ENCODE results near the gene DCAF7.

DCAF7 gene

DNA sequence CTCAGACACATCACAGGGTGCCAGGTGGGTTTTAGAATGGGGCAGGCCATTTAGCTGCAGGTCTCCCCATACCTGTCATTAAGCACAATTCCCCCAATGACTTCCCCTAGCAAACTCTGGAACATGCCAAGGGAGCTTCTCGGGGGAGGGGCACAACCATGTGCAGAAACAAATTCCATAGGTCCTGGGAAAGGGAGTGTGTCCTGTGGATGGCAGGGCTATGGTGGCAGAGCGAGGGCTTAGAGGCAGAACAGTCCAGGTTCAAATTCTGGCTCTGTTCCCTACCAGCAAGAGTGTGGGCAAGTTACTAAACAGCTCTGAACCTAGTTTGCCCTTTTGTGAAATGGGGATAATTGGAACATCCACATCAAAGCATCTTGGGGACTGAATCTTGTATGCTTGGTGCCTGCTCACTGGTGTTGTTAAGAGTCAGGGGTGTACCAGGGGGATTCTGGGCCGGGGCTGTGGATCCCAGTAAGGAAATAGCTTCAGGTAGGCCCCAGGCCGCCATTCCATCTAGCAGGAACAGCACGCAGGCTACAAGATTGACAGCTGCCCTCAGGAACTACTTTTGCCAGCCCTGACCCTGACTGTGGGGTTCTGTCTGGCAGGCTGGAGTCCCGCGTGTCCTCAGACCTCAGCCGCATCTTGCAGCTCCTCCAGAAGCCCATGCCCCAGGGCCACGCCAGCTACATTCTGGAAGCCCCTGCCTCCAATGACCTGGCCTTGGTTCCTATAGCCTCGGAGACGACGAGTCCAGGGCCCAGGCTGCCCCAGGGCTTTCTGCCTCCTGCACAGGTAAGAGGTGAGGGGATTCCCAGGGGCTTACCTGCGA lies 5.6 kb upstream of the DCAF7 start:
- no peak for DNase-seq (ENCODE audit: low spot score)

DNA sequence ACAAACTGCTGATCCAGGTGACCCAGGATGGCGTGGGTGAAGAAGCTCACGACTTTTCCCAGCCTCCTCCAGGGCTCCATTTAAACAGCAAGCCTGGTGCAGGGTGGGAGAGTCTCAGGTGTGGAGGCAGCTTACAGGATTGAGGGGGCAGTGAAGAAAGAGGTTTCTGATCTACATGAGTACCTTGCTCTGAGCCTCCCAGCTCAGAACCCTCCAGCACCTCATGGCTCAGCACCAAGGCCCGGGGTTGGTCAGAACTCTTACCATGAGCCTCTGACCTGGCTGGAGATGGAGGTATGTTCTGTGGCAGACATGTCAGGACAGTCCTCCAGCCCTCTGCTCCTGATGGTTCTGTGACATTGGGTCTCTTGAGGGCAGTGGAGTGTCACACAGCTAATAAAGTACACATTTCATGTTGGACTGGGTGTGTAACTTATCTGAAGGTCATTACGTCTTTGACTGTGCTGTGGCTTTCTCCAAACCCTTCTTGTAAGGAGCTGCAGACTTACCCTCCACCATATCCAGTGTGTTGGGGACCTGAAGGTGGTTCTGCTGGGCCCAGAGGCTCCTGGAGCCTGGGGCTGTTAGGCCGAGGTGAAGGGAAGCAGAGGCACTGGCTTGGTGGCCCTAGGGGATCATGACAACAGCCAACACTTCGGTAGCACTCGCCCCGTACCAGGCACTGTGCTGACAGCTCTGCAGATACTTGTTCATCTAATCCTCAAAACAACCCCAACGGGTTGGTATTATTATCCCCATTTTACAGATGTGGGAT lies 3.8 kb upstream of the DCAF7 start:
- no peak for DNase-seq (ENCODE audit: low spot score)

DNA sequence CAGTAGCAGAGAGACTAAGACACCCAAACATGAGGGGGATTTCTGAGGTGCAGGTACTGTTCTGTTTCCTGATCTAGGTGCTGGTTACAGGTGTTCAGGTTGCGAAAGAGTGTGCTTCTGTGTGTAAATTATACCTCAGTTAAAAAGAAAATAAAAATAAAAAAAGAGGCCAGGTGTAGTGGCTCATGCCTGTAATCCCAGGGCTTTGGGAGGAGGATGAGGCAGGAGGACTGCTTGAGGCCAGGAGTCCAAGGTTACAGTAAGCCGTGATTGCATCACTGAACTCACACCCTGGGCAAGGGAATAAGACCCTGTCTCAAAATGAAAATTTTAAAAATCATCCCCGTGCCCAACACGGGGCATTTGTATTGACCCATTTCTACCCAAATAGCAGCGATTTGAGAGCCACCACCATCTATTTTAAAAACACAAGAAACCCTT lies 3.2 kb upstream of the DCAF7 start:
- DNase-seq (ENCODE audit: low spot score), result no peak

DNA sequence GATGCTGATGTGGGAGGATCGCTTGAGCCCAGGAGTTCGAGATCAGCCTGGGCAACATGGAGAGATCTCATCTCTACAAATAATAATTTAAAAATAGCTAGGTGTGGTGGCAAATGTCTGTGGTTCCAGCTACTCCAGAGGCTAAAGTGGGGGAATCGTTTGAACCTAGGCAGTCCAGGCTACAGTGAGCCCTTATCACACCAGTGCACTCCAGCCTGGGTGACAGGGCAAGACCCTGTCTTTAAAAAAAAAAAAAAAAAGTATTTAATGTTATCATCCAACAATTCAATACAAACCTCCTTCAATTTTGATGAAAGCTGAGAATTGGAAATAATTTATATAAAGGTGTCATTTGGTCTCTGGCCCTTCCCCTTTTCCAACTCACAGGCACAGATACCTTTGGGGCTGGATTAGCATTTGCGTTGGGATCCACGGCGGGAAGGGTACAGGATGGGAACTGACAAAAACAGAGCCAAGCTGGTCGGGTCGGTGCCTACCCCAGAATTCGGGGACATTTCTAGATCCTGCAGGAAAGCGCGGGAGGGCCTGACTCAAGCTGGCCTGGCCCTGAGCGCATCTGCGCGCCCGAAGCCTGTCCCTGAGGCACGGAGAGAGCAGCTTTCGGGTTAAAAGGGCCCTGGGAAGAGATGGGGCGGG lies 860 bp upstream of the DCAF7 start:
- DNase-seq (ENCODE audit: low spot score), result no peak

DNA sequence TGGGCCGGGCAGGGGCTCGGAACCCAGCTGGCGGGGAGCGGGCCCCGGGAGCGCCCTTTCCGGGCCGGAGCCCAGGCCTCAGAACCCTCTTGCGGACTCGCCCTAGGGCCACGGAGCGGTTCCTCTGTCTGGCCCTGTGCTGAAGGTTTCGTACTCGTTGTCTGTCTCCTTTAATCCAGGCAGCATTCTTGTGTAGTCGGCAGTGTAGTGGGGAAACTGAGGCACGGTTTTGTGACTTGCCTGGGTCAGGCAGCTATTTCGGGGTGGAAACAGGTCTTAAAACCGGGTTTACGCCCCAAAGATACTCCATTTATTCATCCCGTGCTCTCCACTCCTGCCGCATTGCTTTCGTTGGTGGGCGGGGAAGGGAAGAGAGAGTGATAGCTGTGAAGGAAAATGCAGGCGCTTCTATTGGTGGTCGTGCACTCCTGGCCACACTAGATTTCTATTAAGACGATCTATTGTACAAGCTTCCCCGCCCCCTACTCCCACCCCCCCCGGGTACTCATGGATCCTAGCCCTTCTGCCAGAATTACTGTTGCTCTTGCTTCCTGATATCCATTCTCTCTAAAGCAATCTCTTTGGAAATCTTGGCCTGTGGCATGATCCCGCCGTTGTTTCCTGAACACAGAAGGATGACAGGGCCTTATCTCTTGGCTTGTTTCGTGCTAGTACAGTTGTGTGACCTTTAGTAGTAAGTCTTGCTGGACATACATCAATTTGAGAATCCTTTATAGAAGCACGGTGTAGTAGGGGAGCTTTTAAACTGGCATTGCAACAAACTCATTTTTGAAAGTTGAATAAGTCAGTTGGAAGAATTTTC lies 751 bp downstream of the DCAF7 start:
- DNase-seq (ENCODE audit: low spot score), result peak; percentile 9

DNA sequence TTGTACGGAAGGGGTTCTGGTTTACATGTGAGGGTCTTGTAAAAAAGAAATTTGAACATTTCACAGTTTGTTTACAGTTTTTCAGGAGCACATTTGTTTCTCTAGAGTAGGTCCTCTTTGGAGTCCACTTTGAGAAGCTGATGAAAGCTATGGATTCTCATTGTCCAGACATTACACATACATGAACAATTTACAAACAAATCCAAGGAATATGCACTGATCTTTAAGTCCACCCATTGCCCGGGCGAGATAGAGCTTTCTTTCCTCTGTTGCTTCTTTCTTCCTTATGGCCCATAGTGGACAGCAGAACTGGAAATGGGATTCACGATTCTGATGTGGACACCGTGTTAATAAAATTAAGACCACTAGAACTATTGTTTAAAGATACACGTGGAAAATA lies 1.9 kb downstream of the DCAF7 start:
- DNase-seq (ENCODE audit: low spot score), result no peak

DNA sequence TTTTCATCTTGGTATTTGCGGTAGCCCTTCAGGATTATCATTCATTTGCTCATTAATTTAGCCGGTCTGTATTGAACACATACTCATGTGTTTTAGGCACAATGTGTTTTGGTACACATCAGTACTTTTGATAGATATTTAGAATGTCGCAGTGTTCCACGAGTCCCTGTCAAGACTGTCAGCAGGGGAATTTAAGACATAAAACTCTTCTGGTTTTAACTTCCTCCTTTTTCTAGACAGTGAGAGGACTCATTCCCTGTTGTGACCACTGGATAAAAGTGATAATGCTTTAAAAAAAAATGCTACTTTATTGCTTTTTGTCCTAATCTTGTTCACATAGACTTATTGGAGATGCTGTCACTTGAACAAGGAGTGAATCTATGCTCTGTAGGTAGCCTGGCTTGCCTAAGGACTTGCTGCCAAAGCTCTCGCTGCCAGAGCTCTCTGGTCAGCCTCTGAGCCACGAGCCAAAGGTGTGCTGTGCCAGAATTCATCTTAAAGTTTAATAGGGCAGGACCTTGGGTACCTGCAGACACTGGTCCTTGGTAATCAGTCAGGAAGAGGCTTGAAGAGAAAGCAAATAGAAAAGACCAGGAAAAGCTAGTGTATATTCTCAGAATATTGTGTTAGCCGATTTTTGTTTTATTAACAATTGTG lies 5.4 kb downstream of the DCAF7 start:
- no peak for DNase-seq (ENCODE audit: low spot score)

DNA sequence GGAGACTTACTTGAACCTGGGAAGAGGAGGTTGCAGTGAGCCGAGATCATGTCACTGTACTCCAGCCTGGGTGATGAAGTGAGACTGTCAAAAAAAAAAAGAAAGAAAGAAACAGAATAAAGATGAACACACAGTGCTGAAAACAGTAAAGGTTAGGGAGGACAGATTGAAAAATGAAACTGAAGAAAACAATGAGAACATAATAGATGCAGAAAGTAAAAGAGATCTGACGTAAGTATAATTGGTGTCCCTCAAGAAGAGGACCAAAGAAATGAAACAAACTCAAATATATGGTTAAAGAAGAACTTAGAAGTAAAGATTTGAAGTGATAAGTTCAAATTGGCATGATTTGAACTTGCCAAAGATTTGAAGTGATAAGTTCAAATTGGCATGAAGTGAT lies 7.1 kb downstream of the DCAF7 start:
- no peak for DNase-seq (ENCODE audit: low spot score)

DNA sequence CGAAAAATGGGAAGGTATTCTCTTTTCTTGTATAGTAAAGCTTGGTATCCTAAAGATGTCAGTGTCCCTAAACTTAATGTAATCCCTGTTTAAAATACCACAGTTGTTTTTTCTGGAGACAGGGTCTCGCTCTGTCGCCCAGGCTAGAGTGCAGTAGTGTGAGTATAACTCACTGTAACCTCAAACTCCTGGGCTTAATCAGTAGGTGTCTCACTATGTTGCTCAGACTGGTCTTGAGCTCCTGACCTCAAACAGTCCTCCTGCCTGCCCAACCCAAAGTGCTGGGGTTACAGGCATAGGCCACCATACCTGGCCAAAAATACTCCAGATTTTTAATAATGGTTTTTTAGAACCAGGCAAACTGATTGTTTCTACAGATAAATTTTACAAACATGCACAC lies 8.2 kb downstream of the DCAF7 start:
- no peak for DNase-seq (ENCODE audit: low spot score)

DNA sequence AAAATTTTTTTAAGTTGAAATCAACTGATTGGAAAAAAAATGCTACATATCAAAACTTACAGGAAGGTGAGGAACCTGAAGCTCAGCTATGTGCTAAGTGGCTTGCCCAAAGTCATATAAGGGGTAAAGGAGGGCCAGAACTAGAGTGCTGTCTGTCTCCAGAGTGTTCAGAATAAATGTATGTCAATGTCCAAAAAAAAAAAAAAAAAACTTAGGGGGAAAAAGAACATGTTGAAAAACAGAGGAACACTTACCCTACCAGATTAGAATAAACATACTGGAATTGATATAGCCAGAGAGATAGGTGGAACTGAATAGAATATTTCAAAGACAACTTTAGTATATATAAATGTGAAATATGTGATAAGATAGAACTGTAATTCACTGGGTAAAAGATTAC lies 11.5 kb downstream of the DCAF7 start:
- no peak for DNase-seq (ENCODE audit: low spot score)

DNA sequence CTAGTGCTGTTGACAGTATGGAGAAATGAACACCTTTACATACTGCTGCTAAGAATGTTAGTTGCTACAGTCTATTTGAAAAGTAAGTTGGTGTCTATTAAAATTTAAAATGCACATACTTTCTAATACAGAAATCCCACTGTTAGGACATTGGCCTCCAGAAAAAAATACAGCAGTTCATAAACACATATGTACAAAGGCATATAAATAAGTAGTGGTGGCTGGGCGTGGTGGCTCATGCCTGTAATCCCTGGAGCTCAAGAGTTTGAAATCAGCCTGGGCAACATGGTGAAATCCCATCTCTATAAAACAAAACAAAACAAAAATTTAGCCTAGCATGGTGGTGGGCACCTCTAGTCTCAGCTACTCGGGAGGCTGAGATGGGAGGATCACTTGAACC lies 13.1 kb downstream of the DCAF7 start:
- no peak for DNase-seq (ENCODE audit: low spot score)

DNA sequence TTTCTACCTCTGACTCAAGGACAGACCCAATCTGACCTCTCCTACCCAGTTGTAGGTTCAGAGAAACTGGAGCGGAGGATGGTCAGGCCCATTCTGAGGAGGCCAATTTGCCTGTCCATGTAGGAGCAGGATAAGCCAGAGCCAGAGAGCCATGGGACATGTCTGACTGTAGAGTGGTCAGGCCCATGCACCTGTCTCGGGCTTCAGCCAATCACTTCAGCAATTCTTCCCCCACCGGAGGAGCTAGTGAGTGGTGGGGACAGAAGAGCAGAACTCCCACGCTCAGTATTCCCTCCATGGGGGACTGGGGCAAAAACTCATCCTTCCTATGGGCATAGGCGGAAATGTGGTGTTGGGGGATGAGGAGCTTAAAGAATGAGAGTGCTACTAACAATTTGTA lies 14.3 kb downstream of the DCAF7 start:
- DNase-seq (ENCODE audit: low spot score), result no peak

DNA sequence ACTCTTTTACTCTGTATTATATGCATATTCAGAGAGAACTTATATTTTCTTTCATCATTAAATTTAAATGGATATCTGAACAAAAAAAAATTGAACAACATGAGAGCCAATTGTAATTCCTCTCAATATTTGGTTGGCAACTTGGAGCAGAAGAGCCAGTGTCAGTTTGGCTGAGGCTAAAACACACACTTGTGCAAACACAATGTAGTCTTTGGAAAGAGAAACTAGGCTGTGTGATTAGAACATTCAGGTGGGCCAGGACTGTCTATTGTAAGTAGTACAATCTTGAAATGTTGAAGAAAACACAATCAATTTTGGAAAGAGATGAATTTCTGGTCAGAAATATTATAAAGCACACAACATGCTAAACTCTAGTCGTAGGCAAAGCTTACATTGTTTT lies 17.0 kb downstream of the DCAF7 start:
- no peak for DNase-seq (ENCODE audit: low spot score)

DNA sequence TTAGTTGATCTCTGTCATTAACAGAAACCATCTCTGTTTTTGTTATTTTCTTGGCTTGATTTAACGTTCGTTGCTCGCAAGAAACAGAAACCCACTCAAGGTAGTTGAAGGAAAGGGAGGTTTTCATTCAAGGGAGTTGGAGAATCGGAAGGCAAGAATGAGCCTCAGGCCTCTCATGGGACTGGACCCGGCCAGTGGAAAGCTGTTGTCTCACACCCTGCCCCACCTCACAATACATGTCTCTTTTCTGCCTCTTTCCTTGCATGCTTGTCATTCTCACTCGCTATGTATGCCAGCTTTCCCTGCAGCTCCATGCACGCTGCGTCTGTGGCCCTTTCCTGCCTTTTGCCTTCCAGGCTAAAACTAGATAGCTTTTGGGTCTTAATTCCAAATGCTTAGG lies 18.3 kb downstream of the DCAF7 start:
- DNase-seq (ENCODE audit: low spot score), result no peak

DNA sequence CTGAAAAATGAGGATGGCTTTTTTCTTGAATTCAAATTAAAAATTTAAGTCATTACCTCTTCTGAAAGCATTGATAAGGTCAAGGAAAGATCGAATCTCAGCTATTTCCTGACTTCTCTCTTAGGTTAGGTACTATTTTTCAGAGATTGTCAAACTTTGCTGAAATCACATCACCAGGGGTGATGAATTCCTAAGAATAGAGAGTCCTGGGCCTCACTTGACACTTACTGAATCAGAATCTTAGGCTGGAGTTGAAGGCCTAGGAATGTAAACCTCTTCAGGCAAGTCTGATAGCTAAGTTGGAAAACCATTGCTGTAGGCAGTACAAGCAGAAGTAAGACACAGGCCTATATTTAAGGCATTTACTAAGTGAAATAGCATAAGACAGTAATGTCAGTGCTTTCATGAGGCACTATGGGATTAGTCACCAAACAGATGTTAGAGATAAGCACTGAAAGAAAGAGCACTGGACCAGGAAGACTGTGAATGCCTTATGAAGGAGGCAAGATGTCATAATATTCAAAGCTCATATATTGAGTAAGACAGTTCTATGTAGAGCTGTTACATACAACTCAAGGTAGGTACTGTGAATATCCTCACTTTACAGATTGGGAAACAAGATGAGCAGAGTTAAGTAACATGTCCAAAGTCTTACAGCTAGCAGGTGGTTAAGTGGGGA lies 21.5 kb downstream of the DCAF7 start:
- DNase-seq (ENCODE audit: low spot score), result no peak

DNA sequence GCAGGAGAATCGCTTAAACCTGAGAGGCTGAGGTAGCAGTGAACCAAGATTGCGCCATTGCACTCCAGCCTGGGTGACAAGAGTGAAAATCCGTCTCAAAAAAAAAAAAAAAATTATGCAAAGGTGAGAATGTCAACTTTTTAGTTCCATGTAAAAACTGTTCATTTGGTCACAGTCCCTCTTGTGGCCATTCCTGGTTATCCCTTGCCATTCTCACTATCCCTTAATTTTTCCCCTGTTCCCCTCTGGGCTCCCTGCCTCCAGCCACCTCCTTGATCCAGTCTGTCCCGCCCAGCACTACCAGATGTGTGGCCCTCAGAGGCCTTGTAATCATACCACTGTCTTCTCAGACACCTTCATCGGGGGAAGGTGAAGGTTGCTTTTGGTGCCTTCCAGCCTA lies 23.4 kb downstream of the DCAF7 start:
- no peak for DNase-seq (ENCODE audit: low spot score)

DNA sequence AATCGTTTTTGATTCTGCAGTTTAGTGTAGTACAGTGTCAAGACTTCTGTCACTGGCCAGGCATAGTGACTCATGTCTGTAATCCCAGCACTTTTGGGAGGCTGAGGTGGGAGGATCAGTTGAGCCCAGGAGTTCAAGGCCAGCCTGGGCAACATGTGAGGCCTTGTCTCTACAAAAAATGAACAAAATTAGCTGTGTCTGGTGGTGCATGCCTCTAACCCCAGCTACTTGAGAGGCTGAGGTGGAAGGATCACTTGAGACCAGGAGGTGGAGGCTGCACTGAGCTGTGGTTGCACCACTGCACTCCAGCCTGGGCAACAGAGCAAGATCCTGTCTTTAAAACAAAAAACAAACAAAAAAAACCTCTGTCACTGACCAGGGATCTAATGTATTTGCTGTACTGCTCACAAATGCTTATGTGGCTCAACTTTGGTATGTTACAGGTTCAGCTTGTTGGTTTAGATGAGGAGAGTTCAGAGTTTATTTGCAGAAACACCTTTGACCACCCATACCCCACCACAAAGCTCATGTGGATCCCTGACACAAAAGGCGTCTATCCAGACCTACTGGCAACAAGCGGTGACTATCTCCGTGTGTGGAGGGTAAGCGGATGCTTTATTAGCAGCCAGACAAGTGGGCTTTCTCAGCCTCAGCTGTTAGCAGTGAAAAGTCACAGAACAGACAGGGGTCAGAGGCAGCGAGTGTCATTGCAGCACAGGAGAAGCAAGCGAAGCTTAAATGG lies 27.9 kb downstream of the DCAF7 start:
- DNase-seq (ENCODE audit: low spot score), result no peak

DNA sequence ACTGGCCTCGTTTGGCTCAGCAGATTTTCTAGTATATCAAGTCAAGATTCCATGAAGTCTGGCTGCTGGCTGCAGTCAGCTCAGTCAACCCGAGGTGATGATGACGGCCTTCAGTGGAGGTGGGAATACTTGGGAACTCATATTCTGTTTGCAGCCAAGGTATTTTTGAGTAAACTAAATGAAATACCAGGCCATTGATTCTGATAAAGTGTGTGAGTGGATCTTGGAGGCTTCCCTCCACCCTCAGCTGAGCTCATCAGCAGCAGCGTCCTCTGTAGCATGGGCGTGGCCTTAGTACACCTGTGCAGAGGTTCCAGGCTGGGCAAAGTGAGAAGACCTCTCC lies 28.5 kb downstream of the DCAF7 start:
- DNase-seq (ENCODE audit: low spot score), result no peak

DNA sequence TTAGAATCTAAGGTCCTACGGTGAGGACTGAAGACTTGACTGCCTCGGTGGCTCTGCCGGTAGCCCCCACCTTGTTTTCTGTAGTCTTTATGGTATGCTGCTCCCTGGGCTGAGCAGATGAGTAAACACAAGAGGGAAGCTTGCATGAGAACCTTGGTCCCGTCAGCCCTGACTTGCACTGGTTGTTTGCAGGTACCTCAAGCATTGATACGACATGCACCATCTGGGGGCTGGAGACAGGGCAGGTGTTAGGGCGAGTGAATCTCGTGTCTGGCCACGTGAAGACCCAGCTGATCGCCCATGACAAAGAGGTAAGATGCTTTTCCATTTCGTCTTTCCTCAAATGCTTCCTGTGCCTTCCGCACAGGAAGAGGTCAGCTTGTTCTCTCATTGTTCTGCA lies 29.4 kb downstream of the DCAF7 start:
- DNase-seq (ENCODE audit: low spot score), result no peak

DNA sequence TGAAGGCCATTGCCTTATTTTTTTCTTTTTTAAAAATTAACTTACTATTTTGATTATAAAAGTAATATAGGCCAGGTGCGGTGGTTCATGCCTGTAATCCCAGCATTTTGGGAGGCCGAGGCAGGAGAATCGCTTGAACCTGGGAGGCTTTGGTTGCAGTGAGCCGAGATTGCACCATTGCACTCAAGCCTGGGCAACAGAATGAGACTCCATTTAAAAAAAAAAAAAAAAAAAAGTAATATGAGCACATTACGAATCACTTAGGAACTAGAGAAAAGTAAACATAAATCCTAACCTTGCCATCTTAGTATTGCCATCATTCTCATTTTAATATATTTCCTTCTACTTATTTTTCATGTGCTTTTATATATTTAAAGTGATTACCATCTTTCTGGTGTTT lies 37.5 kb downstream of the DCAF7 start:
- DNase-seq (ENCODE audit: low spot score), result no peak

All from pons (tissue), 1 donor.